ENCODE measurements around the gene RPL39. TPM values are rescaled to one million over a fixed set of nuclear protein-coding genes. Genes with fewer than 3 reads are reported as not detected.
"Not testable (repeated sequence)": the region's sequence is repeated elsewhere in the genome, so short reads cannot be mapped to it uniquely, and the experiment has no call there.

The RPL39 gene
- total RNA-seq, result 1,000 to 10,000 TPM; 1,415 to 8,821 (median 6,699) TPM

- Histone ChIP-seq H3K36me3 (peaks cover 0 to 29% (median 7%) of the 10 kb centered on the region in 3 donors), H3K27me3 (no peaks in the 10 kb centered on the region), H3K4me3 (peak within 1 kb of the TSS; percentile 68 to 82 (median 73)), H3K27ac (peak within 1 kb of the TSS; percentile 91 to 96 (median 92)), H3K4me1 (peaks cover 0 to 46% (median 18%) of the 10 kb centered on the region in 3 donors), H3K9me3 (no peaks in the 10 kb centered on the region)
- peak; percentile 11 for DNase-seq
- 1 to 37% methylated on average over 19 to 34 of the region's 58 CpGs for WGBS, 2 donors
- intact Hi-C loops (cut with DNase I), result no loop called here
- TF ChIP-seq CTCF (IDR thresholded peaks at IDR 0.05) (no peak), POLR2A (IDR thresholded peaks at IDR 0.05) (peak in 3 of 4 donors; percentile 5 to 75 (median 55))
Measured at GRCh38 chrX:119791437-119792231, at the start of gene RPL39. RPL39 (minus strand) TSS chrX:119791630; CDS start chrX:119791576, 54 bp downstream.

- no peaks in the 10 kb centered on the region for H3K27me3 ChIP-seq
- DNase-seq, result no peak
- no peak overlapping the region for H3K27ac ChIP-seq
- no peak overlapping the region for H3K4me3 ChIP-seq
- intact Hi-C loops (cut with DNase I), result no loop called here
- peaks cover 0 to 89% (median 0%) of the 10 kb centered on the region in 3 donors for H3K36me3 ChIP-seq
- H3K9me3 ChIP-seq, result no peaks in the 10 kb centered on the region
- H3K4me1 ChIP-seq, result no peaks in the 10 kb centered on the region
- 61 to 78% methylated on average over 3 of the region's 3 CpGs for WGBS, 2 donors
- TF ChIP-seq POLR2A (IDR thresholded peaks at IDR 0.05), result no peak
Measured at GRCh38 chrX:119833905-119834304, 42.5 kb upstream of the RPL39 start.

- TF ChIP-seq POLR2A (IDR thresholded peaks at IDR 0.05) (no peak), CTCF (IDR thresholded peaks at IDR 0.05) (no peak)
- H3K36me3 ChIP-seq, result peaks cover 0 to 41% (median 0%) of the 10 kb centered on the region in 3 donors
- H3K9me3 ChIP-seq, result no peaks in the 10 kb centered on the region
- H3K4me1 ChIP-seq, result no peaks in the 10 kb centered on the region
- H3K4me3 ChIP-seq, result no peak overlapping the region
- DNase-seq, result no peak
- H3K27me3 ChIP-seq, result no peaks in the 10 kb centered on the region
- intact Hi-C loops (cut with DNase I), result no loop called here
- no peak overlapping the region for H3K27ac ChIP-seq
- 87 to 96% methylated on average over 4 of the region's 5 CpGs for WGBS, 2 donors
Measured at GRCh38 chrX:119828446-119828845, 37.0 kb upstream of the RPL39 start.

GRCh38 chrX:119826399-119826959 lies 35.0 kb upstream of the RPL39 start:
- Histone ChIP-seq H3K9me3 (no peaks in the 10 kb centered on the region), H3K4me1 (no peaks in the 10 kb centered on the region), H3K27me3 (no peaks in the 10 kb centered on the region), H3K27ac (peak overlapping the region in 1 of 4 donors; percentile 3), H3K4me3 (no peak overlapping the region), H3K36me3 (peaks cover 0 to 21% (median 0%) of the 10 kb centered on the region in 3 donors)
- TF ChIP-seq POLR2A (IDR thresholded peaks at IDR 0.05) (no peak), CTCF (IDR thresholded peaks at IDR 0.05) (no peak)
- 40 to 62% methylated on average over 5 to 7 of the region's 7 CpGs for WGBS, 2 donors
- intact Hi-C loops (cut with DNase I), result no loop called here
- DNase-seq, result no peak

- intact Hi-C loops (cut with DNase I); H3K9me3 ChIP-seq: not testable (repeated sequence)
- WGBS, 2 donors, result 45 to 73% methylated on average over 2 of the region's 5 CpGs
Measured at GRCh38 chrX:119824221-119824620, 32.8 kb upstream of the RPL39 start.

GRCh38 chrX:119821703-119822102 lies 30.3 kb upstream of the RPL39 start:
- H3K9me3 ChIP-seq; H3K27me3 ChIP-seq; H3K36me3 ChIP-seq; DNase-seq; H3K4me3 ChIP-seq; H3K4me1 ChIP-seq; intact Hi-C loops (cut with DNase I): not testable (repeated sequence)
- 52 to 62% methylated on average over 3 of the region's 3 CpGs for WGBS, 2 donors
- H3K27ac ChIP-seq, result peak overlapping the region in 1 of 4 donors; percentile 21

More at GRCh38 chrX:119824221-119824620, 32.8 kb upstream of the RPL39 start:
- not testable (repeated sequence) for H3K27ac ChIP-seq, H3K27me3 ChIP-seq, H3K4me1 ChIP-seq, H3K4me3 ChIP-seq, DNase-seq, H3K36me3 ChIP-seq
